Activated B cell treated with CpG ODN at 0.5 μM for 24 hours (primary cell): Measurements from ENCODE around the gene OGA. TPM values are rescaled to one million over a fixed set of nuclear protein-coding genes. Genes with fewer than 3 reads are reported as not detected.

ENCODE experiments used
- ATAC-seq: fragments of 200-7000 bp; cut with Tn5 transposase; one replicate; pipeline ENCODE4 v1.10.0; 2021; ENCODE audit warnings: low read depth, mild to moderate bottlenecking, moderate library complexity
- CTCF ChIA-PET: fragments of 350-600 bp; sonication (Branson Sonifier 250); formaldehyde crosslinking; loops from one replicate; lab custom pipeline; 2021; ENCODE audit warnings: antibody characterized with exemption; lab: Charles Lee
- POLR2A ChIA-PET: fragments of 350-600 bp; sonication (Branson Sonifier 250); formaldehyde crosslinking; loops from one replicate; lab custom pipeline; 2021; ENCODE audit warnings: antibody characterized with exemption; lab: Charles Lee
- DNase-seq: peaks from one replicate; pipeline ENCODE4 v3.0.0; 2022
- H3K27ac Mint-ChIP-seq: one replicate; pipeline ENCODE4 v1.8.0; 2020; ENCODE audit warnings: mixed read lengths
- H3K27me3 Mint-ChIP-seq: one replicate; pipeline ENCODE4 v1.8.0; 2021; ENCODE audit warnings: mixed read lengths
- H3K36me3 Mint-ChIP-seq: one replicate; pipeline ENCODE4 v1.8.0; 2021; ENCODE audit warnings: low read depth, mixed read lengths
- H3K4me1 Mint-ChIP-seq: one replicate; pipeline ENCODE4 v1.8.0; 2021; ENCODE audit warnings: mixed read lengths
- H3K4me3 Mint-ChIP-seq: one replicate; pipeline ENCODE4 v1.8.0; 2020; ENCODE audit warnings: mild to moderate bottlenecking, mixed read lengths
- H3K9me3 Mint-ChIP-seq: one replicate; pipeline ENCODE4 v1.8.0; 2020; ENCODE audit warnings: mixed read lengths
- CTCF ChIP-seq: fragments of 200-600 bp; IDR thresholded peaks from one replicate; pipeline ENCODE4 v1.8.0; 2022; ENCODE audit warnings: antibody characterized with exemption, mild to moderate bottlenecking
- intact Hi-C: fragments of 100-400 bp; cut with micrococcal nuclease; formaldehyde crosslinking; loops from one replicate; pipeline ENCODE4 v1.15.1; 2024
- total RNA-seq: library from RNA; stranded (reverse); gene quantifications from 2 replicates; pipeline ENCODE4 v1.2.3, GENCODE V29; 2022

Gene OGA
- total RNA-seq, 1 donor from 2014 or later: 271 TPM

GRCh38 chr10:101771380-101771779 lies 46.9 kb downstream of the OGA start:
- H3K36me3 Mint-ChIP-seq: no peaks in the 10 kb centered on the region
- no peak overlapping the region for H3K27ac Mint-ChIP-seq
- H3K27me3 Mint-ChIP-seq: peaks cover 39% of the 10 kb centered on the region
- no peak for TF ChIP-seq CTCF
- intact Hi-C loops: no loop called here
- no peaks in the 10 kb centered on the region for H3K9me3 Mint-ChIP-seq
- POLR2A ChIA-PET: no interaction called here
- DNase-seq (no peak), ATAC-seq (no peak)
- CTCF ChIA-PET: interaction anchor here (0.7 kb wide), 1 partner anchor 169 kb away, joined by 3 read pairs; no protein-coding TSS in a partner anchor
- no peak overlapping the region for H3K4me3 Mint-ChIP-seq
- peaks cover 23% of the 10 kb centered on the region for H3K4me1 Mint-ChIP-seq

GRCh38 chr10:101770331-101771215 lies 47.7 kb downstream of the OGA start:
- DNase-seq (no peak), ATAC-seq (no peak)
- H3K4me3 Mint-ChIP-seq: no peak overlapping the region
- POLR2A ChIA-PET: no interaction called here
- no peaks in the 10 kb centered on the region for H3K36me3 Mint-ChIP-seq
- H3K9me3 Mint-ChIP-seq: no peaks in the 10 kb centered on the region
- intact Hi-C loops: no loop called here
- peaks cover 43% of the 10 kb centered on the region for H3K27me3 Mint-ChIP-seq
- TF ChIP-seq CTCF: no peak
- no peak overlapping the region for H3K27ac Mint-ChIP-seq
- peaks cover 23% of the 10 kb centered on the region for H3K4me1 Mint-ChIP-seq
- CTCF ChIA-PET: interaction anchor here (0.7 kb wide), 1 partner anchor 168 kb away, joined by 3 read pairs; no protein-coding TSS in a partner anchor

GRCh38 chr10:101769541-101770180 lies 48.6 kb downstream of the OGA start:
- H3K27me3 Mint-ChIP-seq: peaks cover 46% of the 10 kb centered on the region
- H3K9me3 Mint-ChIP-seq: no peaks in the 10 kb centered on the region
- H3K36me3 Mint-ChIP-seq: no peaks in the 10 kb centered on the region
- intact Hi-C loops: no loop called here
- POLR2A ChIA-PET: no interaction called here
- ATAC-seq (no peak), DNase-seq (no peak)
- H3K27ac Mint-ChIP-seq: no peak overlapping the region
- CTCF ChIA-PET: no interaction called here
- peaks cover 14% of the 10 kb centered on the region for H3K4me1 Mint-ChIP-seq
- H3K4me3 Mint-ChIP-seq: no peak overlapping the region
- TF ChIP-seq CTCF: no peak

- DNase-seq (no peak), ATAC-seq (no peak)
- Mint-ChIP-seq H3K27ac (no peak overlapping the region), H3K4me1 (peaks cover 5% of the 10 kb centered on the region), H3K27me3 (peaks cover 38% of the 10 kb centered on the region), H3K9me3 (no peaks in the 10 kb centered on the region), H3K36me3 (no peaks in the 10 kb centered on the region), H3K4me3 (no peak overlapping the region)
- ChIA-PET POLR2A (interaction anchor here (0.5 kb wide), 1 partner anchor 74 kb away, joined by 3 read pairs; the partner anchor contains the start of gene FBXW4), CTCF (no interaction called here)
- no peak for TF ChIP-seq CTCF
- intact Hi-C loops: no loop called here
Measured at GRCh38 chr10:101768791-101769170, 49.5 kb downstream of the OGA start.
